DMS 273 (cell line): ENCODE data around the gene COL4A3.

Experiments
- DNase-seq: peaks from one replicate; lab custom pipeline; 2025; ENCODE audit not compliant: unreplicated experiment; lab: John Stamatoyannopoulos, UW

COL4A3 gene

DNA sequence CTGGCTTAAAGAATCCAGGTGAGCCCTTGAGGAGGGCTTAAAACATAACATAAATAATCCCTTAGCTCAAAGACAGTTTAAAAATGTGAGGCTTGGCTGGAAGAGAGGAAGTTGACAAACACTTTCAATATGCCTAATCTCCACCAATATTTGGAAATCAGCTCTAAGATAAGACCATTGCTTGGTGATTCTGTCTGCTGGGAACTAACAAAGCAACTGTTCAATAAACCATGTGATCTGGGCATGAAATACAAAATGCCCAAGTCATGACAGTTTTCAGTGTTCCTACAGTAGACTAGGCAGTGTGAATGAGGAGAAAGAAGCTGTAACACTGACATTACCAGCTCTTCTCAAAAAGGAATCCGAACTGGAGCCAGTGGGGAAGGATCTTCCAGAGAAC, 171.3 kb downstream of the COL4A3 start:
- no peak for DNase-seq

DNA sequence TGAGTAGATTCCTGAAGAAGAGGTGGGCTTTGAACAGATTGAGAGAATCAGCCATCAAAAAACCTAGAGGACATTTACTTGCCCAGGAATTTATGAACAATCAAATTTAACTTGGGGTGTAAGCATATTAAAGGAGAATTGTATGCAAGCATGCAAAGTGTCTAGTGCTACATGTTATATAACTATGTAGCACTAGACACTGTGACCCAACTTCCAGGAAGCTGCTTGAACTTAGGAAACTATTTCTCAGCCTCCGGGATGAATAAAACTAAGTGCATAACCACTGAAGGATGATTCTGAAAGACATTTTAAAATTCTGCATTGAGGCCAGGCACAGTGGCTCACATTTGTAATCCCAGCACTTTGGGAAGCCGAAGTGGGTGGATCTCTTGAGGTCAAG, 173.0 kb downstream of the COL4A3 start:
- no peak for DNase-seq

DNA sequence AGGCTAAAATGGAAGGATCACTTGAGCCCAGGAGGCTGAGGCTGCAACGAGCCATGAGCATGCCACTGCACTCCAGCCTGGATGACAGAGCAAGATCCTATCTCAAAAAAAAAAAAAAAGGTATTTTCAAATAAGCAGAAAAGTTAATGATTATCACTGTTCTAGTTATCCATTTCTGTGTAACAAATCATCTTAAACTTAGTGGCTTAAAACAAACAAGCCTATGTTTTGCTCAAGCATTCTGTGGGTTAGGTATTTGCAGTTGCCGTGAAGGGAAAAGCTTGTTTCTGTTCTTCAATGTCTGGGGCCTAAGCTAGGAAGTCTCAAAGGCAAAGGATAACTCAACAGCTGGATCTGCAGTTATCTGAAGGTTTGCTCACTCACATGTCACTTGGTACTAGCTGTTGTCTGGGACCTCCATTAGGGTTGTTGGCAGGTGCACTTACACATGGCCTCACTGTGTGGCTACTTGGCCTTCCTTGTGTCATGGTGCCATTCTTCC, 174.7 kb downstream of the COL4A3 start:
- no peak for DNase-seq

DNA sequence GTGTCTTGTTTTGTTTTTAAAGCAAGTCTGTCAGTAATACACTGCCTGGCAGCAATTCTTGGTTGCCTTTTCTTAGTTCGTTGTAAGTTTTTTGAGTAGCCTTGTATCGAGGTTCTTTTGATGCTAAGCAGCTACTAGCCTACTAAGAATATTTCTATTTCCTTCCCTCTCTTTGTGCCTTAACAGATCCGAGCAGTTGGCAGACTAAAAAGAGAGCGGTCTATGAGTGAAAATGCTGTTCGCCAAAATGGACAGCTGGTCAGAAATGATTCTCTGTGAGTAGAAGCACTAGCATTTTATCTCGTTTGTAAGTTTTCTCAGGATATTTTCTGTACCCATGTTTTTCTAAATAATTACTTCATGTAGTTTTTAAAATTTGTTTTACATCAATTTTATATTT, 175.7 kb downstream of the COL4A3 start:
- no peak for DNase-seq

DNA sequence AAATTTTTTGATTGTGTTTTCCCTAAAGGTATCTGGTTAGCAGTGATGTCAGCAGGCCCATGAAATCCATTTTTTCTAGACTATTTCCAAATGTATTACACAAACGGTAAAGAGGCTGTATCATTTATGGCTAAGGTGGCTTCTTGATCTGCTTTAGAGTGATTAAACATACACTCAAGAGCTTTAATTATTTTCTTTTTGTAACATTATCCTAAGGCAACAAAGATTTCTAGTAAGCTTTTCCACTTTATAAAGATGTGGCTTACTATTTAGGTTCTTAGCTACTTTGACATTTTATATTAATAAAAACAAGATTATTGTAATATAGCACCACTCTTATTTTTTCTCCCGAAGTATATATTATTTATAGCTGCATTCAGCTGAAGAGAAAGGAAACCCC, 177.1 kb downstream of the COL4A3 start:
- DNase-seq: no peak

DNA sequence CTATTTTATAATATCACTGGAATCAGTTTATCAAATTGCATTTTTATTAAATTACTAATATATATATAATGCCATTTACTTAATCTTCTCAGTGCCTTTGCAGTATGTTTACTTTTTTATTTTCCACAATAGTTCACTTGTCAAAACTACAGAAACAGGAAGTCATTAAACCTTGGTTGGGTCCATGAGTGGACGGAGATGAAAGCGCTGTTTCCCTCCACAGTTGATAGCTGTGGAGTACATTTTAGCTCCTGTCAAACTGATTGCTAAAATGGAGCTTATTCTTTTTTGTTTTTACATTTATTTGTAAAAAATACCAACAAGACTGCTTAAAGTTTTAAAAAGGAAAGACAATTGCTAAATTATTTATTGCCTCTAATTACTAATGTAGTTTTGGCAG, 179.8 kb downstream of the COL4A3 start:
- no peak for DNase-seq

DNA sequence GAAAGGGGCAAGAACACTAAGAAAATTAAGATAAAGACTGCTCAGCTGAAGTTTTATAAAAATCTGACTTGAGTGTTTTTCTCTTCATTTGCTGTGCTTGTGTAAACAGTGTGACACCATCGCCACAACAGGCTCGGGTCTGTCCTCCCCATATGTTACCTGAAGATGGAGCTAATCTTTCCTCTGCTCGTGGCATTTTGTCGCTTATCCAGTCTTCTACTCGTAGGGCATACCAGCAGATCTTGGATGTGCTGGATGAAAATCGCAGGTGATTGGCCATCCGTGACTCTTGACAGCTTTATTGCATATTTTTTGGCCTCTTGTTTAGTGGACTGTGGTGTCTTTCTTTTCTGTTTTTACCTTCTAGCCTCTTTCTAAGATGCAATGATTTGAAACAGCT, 182.7 kb downstream of the COL4A3 start:
- no peak for DNase-seq

DNA sequence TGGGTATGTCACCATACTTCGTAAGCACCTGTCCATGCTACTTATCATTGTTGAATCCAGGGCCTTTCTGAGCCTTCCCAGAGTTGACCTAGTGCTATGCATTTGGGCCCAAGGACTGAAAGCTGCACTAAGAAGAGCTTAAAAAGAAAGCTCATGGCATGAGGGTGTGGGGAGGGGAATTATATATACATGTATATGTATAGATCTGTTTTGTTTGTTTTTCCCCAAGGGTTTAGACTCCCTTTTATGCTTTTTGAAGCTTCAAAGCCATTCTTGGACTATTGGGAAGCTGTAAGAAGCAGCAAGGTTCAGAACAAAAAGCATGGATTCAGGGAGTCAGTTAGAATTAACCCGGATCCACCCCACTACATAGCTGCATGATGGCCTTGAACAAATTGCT, 183.9 kb downstream of the COL4A3 start:
- no peak for DNase-seq

DNA sequence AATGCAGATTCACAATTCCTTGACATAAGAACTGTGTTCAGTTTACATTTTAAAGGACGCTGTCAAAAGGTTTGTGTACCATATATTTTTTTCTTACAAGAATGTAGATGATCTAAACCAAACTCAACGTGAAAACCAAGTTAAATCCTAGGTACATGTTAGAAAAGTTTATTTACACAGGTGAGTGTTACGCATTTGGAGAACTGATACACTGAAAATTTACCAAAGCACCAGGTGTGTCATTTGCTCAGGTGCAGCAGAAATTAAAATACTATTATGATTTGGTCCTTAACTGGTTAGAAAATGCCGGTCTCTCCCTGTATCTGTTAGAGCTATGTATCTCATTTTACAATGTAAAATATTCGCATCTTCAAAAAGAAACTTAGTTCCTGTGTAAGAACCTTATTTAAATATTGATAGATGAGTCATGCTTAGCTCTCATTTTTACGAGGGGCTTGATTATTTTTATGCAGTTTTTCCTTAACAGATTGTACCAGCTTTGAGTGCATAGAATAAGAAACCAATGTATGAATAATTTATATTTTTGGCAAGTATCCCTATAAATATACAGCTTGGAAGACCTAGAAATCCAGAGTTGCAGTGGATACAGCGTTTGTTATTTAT, 185.7 kb downstream of the COL4A3 start:
- DNase-seq: no peak

DNA sequence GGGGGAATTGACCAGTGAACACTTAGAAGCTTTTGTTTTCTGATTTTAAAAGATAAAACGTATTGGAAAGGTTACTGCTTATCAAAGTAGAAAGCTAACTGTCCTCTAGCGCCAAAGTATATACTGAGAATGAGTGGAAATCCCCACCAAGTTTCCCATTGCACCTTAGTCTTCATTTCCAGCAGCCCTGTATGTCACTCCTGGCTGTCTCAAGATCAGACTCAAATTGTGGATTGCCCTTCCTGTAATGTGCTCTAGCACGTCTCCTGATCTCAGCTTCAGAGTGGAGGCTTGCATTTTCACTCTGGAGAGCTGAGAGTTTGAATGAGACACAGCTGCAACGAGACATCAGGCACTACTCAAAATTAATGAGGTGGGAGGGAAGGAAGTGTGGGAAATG, 187.2 kb downstream of the COL4A3 start:
- no peak for DNase-seq

DNA sequence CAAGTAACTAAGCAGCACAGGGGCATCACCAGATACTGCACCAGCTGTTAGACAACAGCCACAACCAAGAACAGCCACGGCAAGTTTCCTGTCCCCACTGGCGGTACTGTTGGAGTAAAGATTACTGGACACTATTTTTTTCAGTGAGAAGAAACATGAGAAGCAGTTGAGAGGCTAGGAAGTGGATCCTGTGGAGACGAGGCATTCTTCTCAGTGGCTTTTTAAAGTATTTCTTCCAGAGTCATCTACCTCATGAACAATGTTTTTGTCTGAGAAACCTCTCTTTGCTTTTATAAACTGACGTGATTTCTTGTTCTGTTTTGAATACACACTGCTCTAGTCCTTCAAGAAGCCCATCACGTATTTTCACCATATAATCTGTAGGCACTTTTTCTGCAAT, 195.9 kb downstream of the COL4A3 start:
- DNase-seq: no peak

DNA sequence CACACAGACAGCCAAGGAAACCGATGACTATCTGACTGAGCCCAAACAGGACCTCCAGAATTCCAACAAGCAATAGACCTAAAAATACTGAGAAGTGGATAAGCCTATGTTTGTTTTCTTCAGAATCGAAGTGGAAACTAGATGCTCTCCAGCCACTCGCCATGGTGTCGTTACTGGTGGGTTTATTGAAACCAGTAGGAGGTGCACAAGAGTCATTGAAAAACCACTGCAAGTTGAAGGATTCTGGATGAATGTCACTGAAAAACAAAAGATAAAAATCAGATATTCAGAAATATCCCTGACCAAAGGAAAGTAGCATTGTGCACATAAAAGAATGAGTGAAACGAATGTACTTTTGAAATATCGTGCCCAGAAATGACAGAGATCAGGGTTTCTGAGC, 199.3 kb downstream of the COL4A3 start:
- DNase-seq: peak; percentile 21
